ENCODE data around the gene HCRT.
A peak's percentile ranks its signal among the peaks of the same experiment; 100 is the strongest.
"Not testable (repeated sequence)": the region's sequence is repeated elsewhere in the genome, so short reads cannot be mapped to it uniquely, and the experiment has no call there.

Gene HCRT

GRCh38 chr17:42197564-42198156, 12.4 kb upstream of the HCRT start:
- no peak for DNase-seq

- peak; percentile 55 to 76 for DNase-seq
Measured at GRCh38 chr17:42193969-42194899, 9.0 kb upstream of the HCRT start, which contains the start of gene GHDC. TSS of gene GHDC (minus strand) at chr17:42194494. CDS start at chr17:42193581, 913 bp downstream.

GRCh38 chr17:42193216-42193968, 8.1 kb upstream of the HCRT start:
- DNase-seq = no peak

GRCh38 chr17:42192189-42193126, 7.2 kb upstream of the HCRT start:
- no peak for DNase-seq

- no peak for DNase-seq
Measured at GRCh38 chr17:42191275-42191608, 6.0 kb upstream of the HCRT start.

GRCh38 chr17:42190491-42191274, 5.4 kb upstream of the HCRT start:
- DNase-seq = no peak

- DNase-seq = no peak
Measured at GRCh38 chr17:42189651-42189965, 4.4 kb upstream of the HCRT start.

- peak in 1 of 2 donors; percentile 56 for DNase-seq
Measured at GRCh38 chr17:42188749-42189650, 3.7 kb upstream of the HCRT start.

- DNase-seq = no peak
Measured at GRCh38 chr17:42187833-42188232, 2.6 kb upstream of the HCRT start.

- DNase-seq = not testable (repeated sequence)
Measured at GRCh38 chr17:42186191-42186590, 939 bp upstream of the HCRT start.

GRCh38 chr17:42185621-42185930, 324 bp upstream of the HCRT start:
- no peak for DNase-seq

GRCh38 chr17:42183741-42184711, 1.2 kb downstream of the HCRT start:
- DNase-seq = peak; percentile 45 to 85

- DNase-seq = no peak
Measured at GRCh38 chr17:42182927-42183734, 2.1 kb downstream of the HCRT start.

GRCh38 chr17:42181851-42182207, 3.4 kb downstream of the HCRT start:
- DNase-seq = no peak

GRCh38 chr17:42180922-42181850, 4.1 kb downstream of the HCRT start, which contains the start of gene KCNH4:
TSS of gene KCNH4 (minus strand) at chr17:42181142. CDS start at chr17:42180945, 197 bp downstream.
- peak; percentile 77 to 81 for DNase-seq

GRCh38 chr17:42180411-42180921, 4.8 kb downstream of the HCRT start:
- no peak for DNase-seq

- no peak for DNase-seq
Measured at GRCh38 chr17:42179911-42180410, 5.3 kb downstream of the HCRT start.

Measured in bone marrow (tissue), 2 donors.